Muscle layer of colon (tissue), 2 donors: ENCODE data around the gene KCNC3.
A peak's percentile ranks its signal among the peaks of the same experiment; 100 is the strongest.

Source experiments
- H3K27ac ChIP-seq: one replicate; pipeline ENCODE4 v1.7.0; 2013; ENCODE audit warnings: low read depth, mild to moderate bottlenecking, low read length, moderate library complexity
- H3K27me3 ChIP-seq, 2 donors: one replicate each; pipeline ENCODE4 v1.7.0; 2013; ENCODE audit warnings: low read length in 2 of 2, mild to moderate bottlenecking in 2 of 2; ENCODE audit not compliant: insufficient read depth in 2 of 2, control insufficient read depth in 1 of 2
- H3K36me3 ChIP-seq: one replicate; pipeline ENCODE4 v1.7.0; 2013; ENCODE audit warnings: mild to moderate bottlenecking, low read length; ENCODE audit not compliant: insufficient read depth
- H3K4me1 ChIP-seq: one replicate; pipeline ENCODE4 v1.7.0; 2013; ENCODE audit warnings: mild to moderate bottlenecking, low read length; ENCODE audit not compliant: insufficient read depth
- H3K4me3 ChIP-seq, 2 donors: one replicate each; pipeline ENCODE4 v1.7.0; 2013; ENCODE audit warnings: low read length in 2 of 2, low read depth in 1 of 2, mild to moderate bottlenecking in 1 of 2, moderate library complexity in 1 of 2
- H3K9ac ChIP-seq: one replicate; pipeline ENCODE4 v1.7.0; 2013; ENCODE audit warnings: low read length
- H3K9me3 ChIP-seq: one replicate; pipeline ENCODE4 v1.7.0; 2013; ENCODE audit warnings: mild to moderate bottlenecking, low read length
- donor health status: abdominal sarcoma.
- donor health status: Adenocarcinoma of cecum.

Gene KCNC3

GRCh38 chr19:50329146-50329925 lies at the start of gene KCNC3:
Gene KCNC3, minus strand, starts transcription at chr19:50329377. Its CDS starts 295 bp downstream, at chr19:50329082.
- peaks cover 12% of the 10 kb centered on the region for H3K4me1 ChIP-seq
- peaks cover 53 to 77% of the 10 kb centered on the region in 2 donors for H3K27me3 ChIP-seq
- H3K9me3 ChIP-seq = no peaks in the 10 kb centered on the region
- H3K36me3 ChIP-seq = no peaks in the 10 kb centered on the region
- H3K27ac ChIP-seq = no peak within 1 kb of the TSS
- peak within 1 kb of the TSS; percentile 37 to 38 for H3K4me3 ChIP-seq
- H3K9ac ChIP-seq = no peak within 1 kb of the TSS

DNA sequence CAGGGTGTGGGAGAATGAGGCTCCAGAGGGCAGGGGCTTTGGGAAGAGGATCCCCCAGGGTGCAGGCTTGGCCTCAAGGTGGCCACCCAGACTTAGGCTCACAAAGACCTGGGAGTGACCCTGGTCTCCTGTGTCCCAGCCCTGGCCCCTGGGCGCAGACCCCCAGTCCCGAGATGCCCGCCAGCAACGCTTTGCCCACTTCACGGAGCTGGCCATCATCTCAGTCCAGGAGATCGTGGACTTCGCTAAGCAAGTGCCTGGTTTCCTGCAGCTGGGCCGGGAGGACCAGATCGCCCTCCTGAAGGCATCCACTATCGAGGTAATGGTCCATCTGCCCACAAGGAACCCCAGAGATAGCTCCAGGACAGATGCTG lies 49.7 kb upstream of the KCNC3 start:
- no peak overlapping the region for H3K27ac ChIP-seq
- no peak overlapping the region for H3K9ac ChIP-seq
- H3K36me3 ChIP-seq = peaks cover 44% of the 10 kb centered on the region
- no peaks in the 10 kb centered on the region for H3K27me3 ChIP-seq
- H3K4me3 ChIP-seq = no peak overlapping the region
- H3K4me1 ChIP-seq = peaks cover 9% of the 10 kb centered on the region
- no peaks in the 10 kb centered on the region for H3K9me3 ChIP-seq

GRCh38 chr19:50378169-50378862 lies 49.1 kb upstream of the KCNC3 start:
- H3K27ac ChIP-seq = no peak overlapping the region
- H3K27me3 ChIP-seq = no peaks in the 10 kb centered on the region
- peaks cover 44% of the 10 kb centered on the region for H3K36me3 ChIP-seq
- H3K4me3 ChIP-seq = no peak overlapping the region
- H3K4me1 ChIP-seq = peaks cover 9% of the 10 kb centered on the region
- H3K9ac ChIP-seq = no peak overlapping the region
- no peaks in the 10 kb centered on the region for H3K9me3 ChIP-seq

DNA sequence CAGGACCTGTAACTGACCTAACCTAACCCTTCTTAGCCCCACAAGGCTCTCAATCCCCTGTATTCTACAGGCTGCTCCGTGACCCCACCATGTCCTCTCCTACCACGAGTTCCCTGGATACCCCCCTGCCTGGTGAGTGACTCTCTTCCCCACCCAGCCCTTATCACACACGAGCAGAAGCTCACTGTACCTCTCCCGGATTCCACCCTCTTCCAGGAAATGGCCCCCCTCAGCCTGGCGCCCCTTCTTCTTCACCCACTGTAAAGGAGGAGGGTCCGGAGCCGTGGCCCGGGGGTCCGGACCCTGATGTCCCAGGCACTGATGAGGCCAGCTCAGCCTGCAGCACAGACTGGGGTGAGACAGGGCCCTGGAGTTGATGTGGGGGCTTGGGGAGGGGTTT lies 48.3 kb upstream of the KCNC3 start:
- Histone ChIP-seq H3K4me3 (no peak overlapping the region), H3K27ac (no peak overlapping the region), H3K9ac (no peak overlapping the region), H3K36me3 (peaks cover 44% of the 10 kb centered on the region), H3K9me3 (no peaks in the 10 kb centered on the region), H3K27me3 (no peaks in the 10 kb centered on the region), H3K4me1 (peaks cover 9% of the 10 kb centered on the region)

- H3K9me3 ChIP-seq = no peaks in the 10 kb centered on the region
- H3K27ac ChIP-seq = no peak overlapping the region
- H3K4me3 ChIP-seq = no peak overlapping the region
- H3K27me3 ChIP-seq = no peaks in the 10 kb centered on the region
- H3K9ac ChIP-seq = no peak overlapping the region
- H3K36me3 ChIP-seq = peaks cover 44% of the 10 kb centered on the region
- peaks cover 9% of the 10 kb centered on the region for H3K4me1 ChIP-seq
These were observed 47.9 kb upstream of the KCNC3 start for GRCh38 chr19:50377051-50377461.

- Histone ChIP-seq H3K9ac (peak within 1 kb of the TSS; percentile 63), H3K27ac (peak within 1 kb of the TSS; percentile 86), H3K36me3 (peaks cover 43% of the 10 kb centered on the region), H3K4me3 (peak within 1 kb of the TSS; percentile 69 to 77), H3K4me1 (peaks cover 9% of the 10 kb centered on the region), H3K9me3 (no peaks in the 10 kb centered on the region), H3K27me3 (no peaks in the 10 kb centered on the region)
These were observed 47.2 kb upstream of the KCNC3 start, which contains the start of gene NR1H2 for GRCh38 chr19:50376166-50377050. Gene NR1H2, plus strand, starts transcription at chr19:50376457. Its CDS starts 1,149 bp downstream, at chr19:50377606.

DNA sequence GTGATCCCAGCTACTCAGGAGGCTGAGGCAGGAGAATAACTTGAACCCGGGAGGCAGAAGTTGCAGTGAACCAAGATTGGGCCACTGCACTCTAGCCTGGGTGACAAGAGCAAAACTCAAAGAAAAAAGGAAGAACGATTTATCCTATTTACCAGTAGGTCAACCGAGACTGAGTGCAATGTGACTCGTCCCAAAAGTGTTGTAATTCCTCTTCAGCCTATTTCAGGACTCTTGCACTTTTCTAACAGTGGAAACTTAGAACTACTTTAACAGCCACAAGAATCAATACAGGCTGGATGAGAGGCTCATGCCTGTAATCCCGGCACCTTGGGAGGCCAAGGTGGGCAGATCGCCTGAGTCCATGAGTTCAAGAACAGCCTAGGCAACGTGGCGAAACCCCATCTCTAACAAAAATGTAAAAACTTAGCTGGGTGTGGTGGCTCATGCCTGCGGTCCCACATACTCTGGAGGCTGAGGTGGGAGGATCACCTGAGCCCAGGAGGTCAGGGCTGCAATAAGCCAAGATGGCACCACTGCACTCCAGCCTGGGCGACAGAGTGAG lies 42.8 kb upstream of the KCNC3 start:
- no peaks in the 10 kb centered on the region for H3K36me3 ChIP-seq
- H3K4me1 ChIP-seq = peaks cover under 1% of the 10 kb centered on the region
- H3K27ac ChIP-seq = no peak overlapping the region
- H3K9ac ChIP-seq = no peak overlapping the region
- H3K9me3 ChIP-seq = no peaks in the 10 kb centered on the region
- no peak overlapping the region for H3K4me3 ChIP-seq
- H3K27me3 ChIP-seq = no peaks in the 10 kb centered on the region

DNA sequence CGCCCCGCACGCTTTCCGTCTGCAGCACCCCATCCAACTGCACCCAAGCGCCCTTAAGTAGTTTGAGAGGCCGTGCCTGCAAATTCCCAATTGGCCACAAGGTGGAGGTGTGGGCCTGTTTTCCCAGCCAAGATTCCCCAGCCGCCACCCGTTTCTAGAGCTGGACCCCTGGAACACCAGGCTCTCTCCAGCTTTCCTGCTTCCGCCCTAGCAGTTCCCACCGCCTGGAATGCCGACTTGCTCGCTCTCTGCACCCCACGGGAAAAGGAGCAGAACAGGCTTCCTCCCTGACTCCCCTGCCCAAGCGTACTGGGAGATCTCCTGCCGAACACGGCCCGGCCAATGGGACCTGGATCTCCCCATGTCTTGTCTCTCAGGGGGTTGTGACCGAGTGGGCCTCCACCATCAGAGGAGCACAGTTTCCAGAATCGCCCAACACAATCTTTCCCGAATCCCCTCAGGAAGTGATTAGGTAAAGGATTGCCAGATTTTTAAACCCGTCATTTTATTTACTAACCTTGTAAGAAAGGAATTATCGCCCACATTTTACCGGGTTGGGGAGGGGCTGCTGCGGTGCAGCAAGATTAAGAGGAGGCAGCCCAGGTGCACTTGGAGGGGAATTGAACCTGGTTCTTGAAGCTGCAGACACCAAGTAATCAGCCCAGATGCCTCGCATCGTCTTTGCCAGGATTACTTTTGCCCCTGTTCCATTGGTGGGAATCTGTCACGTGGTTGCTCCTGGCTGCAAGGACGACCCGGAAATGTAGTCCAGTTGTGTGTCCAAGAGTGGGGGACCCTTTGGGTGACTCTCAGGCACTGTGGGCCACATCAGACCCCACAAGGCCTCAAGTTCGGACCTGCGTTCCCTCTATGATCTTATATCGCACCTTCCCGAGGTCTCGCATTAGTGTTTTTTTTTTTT lies 39.7 kb upstream of the KCNC3 start:
- no peaks in the 10 kb centered on the region for H3K9me3 ChIP-seq
- H3K27ac ChIP-seq = peak overlapping the region; percentile 71
- H3K36me3 ChIP-seq = no peaks in the 10 kb centered on the region
- H3K27me3 ChIP-seq = no peaks in the 10 kb centered on the region
- peak overlapping the region; percentile 90 to 93 for H3K4me3 ChIP-seq
- H3K4me1 ChIP-seq = no peaks in the 10 kb centered on the region
- peak overlapping the region; percentile 71 for H3K9ac ChIP-seq

DNA sequence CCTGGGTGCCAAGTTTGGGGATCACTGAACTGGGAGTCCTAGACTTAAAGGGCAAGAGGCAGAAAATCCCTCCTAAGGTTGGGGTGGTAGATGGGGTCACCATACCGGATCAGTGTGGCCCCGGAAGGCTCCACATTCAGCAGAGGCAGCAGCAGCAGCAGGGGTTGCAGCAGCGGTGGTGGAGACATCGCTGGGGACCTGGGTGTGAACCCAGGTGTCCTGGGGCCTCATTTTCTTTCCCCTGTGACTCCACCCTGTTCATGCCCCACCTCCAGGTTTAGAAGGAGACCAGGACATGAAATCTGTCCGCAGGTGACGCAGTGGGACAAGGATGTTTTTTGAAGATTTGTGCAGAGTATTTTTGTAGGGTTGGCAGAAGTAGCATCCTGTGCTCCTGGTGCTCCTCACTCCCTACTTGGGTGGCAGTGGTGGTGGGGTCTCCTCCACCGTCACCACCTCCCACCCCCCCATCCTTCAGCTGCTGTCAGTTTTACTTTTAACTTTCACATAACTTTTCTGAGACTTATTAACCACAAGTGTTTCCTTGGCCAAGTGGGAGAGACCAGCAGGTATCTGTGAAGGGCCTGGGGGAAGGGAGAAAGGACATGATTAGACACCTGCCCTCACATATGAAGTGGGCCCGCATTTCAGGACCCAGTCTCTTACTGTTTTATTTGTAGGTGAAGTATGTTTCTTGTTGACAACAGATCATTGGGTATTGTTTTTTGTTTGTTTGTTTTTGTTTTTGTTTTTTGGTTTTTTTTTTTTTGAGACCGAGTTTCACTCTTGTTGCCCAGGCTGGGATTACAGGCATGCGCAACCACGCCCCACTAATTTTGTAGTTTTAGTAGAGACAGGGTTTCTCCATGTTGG lies 36.5 kb upstream of the KCNC3 start, which contains the start of gene NAPSA:
NAPSA (minus strand) TSS at position 206 of the 873 bp plus-strand sequence; CDS start at position 188, 18 bp downstream.
- Histone ChIP-seq H3K9me3 (no peaks in the 10 kb centered on the region), H3K27me3 (no peaks in the 10 kb centered on the region), H3K27ac (no peak within 1 kb of the TSS), H3K4me3 (no peak within 1 kb of the TSS), H3K36me3 (no peaks in the 10 kb centered on the region), H3K4me1 (no peaks in the 10 kb centered on the region), H3K9ac (no peak within 1 kb of the TSS)
